K562 (cell line): ENCODE results near the gene TLE4. TPM values are rescaled to one million over a fixed set of nuclear protein-coding genes. Genes with fewer than 3 reads are reported as not detected.

Experiments used
- ATAC-seq: fragments of 200-7000 bp; cut with Tn5 transposase; 3 replicates; pipeline ENCODE4 v1.9.1; 2020; ENCODE audit warnings: moderate library complexity
- BruUV-seq: library from RNA; stranded (reverse); fragments of 400-500 nt; replicated peaks from 2 replicates; lab custom pipeline; 2021; lab: Mats Ljungman, UMichigan
- CTCF ChIA-PET: fragments of 300-600 bp; formaldehyde crosslinking; extraction: SDS; loops from one replicate; lab custom pipeline; 2021; ENCODE audit warnings: low intra/inter-chr PET ratio; lab: Yijun Ruan, JAX
- POLR2A ChIA-PET: fragments of 300-600, 350-650 bp; sonication (Branson Sonifier 250); formaldehyde crosslinking; extraction: SDS; loops from one replicate; lab custom pipeline; 2021; ENCODE audit warnings: antibody characterized with exemption, inconsistent platforms; lab: Yijun Ruan, JAX
- DNase-seq, 4 experiments: peaks; one replicate each; pipeline versions ENCODE4 v3.0.0 to v3.0.0-alpha.2; 2011 to 2018; ENCODE audit warnings: low spot score in 3 of 4, mixed read lengths in 3 of 4; ENCODE audit errors: extremely low read depth in 1 of 4
- FAIRE-seq: peaks from 2 replicates; lab custom pipeline; 2011; peaks lifted over from hg19 to GRCh38; lab: Jason Lieb, UNC
- H2AFZ ChIP-seq: 2 replicates; pipeline ENCODE4 v1.6.0; 2011; ENCODE audit warnings: low read depth, low read length, control low read depth, inconsistent platforms
- H3K27ac ChIP-seq: fragments of 200-600 bp; 3 replicates; pipeline ENCODE4 v1.8.0; 2011; ENCODE audit warnings: low read depth, mild to moderate bottlenecking, control low read depth, inconsistent platforms, low read length, moderate library complexity, mixed read lengths; ENCODE audit errors: extremely low read depth
- H3K27me3 ChIP-seq, 2 experiments: fragments of 300-600 bp in 1 of 2; 2 replicates in 1 of 2; 3 replicates in 1 of 2; pipeline versions ENCODE4 v1.6.0 to v1.8.0; 2011; ENCODE audit warnings: inconsistent platforms in 2 of 2, low read length in 2 of 2, mild to moderate bottlenecking in 1 of 2, mixed read lengths in 1 of 2, moderate library complexity in 1 of 2; ENCODE audit not compliant: control insufficient read depth in 2 of 2, insufficient read depth in 2 of 2
- H3K36me3 ChIP-seq: fragments of 300-600 bp; 3 replicates; pipeline ENCODE4 v1.8.0; 2011; ENCODE audit warnings: mild to moderate bottlenecking, low read length, inconsistent platforms; ENCODE audit not compliant: control insufficient read depth, insufficient read depth
- H3K4me1 ChIP-seq, 2 experiments: fragments of 200-600 bp in 1 of 2; replicated peaks in 1 of 2; 2 replicates in 1 of 2; 3 replicates in 1 of 2; pipeline versions ENCODE4 v1.5.1 to v1.8.0; 2011; ENCODE audit warnings: inconsistent platforms in 2 of 2, low read length in 2 of 2, mild to moderate bottlenecking in 1 of 2, mixed read lengths in 1 of 2, moderate library complexity in 1 of 2; ENCODE audit not compliant: control insufficient read depth in 2 of 2, insufficient read depth in 2 of 2
- H3K4me2 ChIP-seq: 2 replicates; pipeline ENCODE4 v1.6.1; 2011; ENCODE audit warnings: low read length, control low read depth, inconsistent platforms, mixed read lengths; ENCODE audit not compliant: insufficient read depth
- H3K4me3 ChIP-seq: fragments of 200-600 bp; sonication (generic), shearing (Covaris generic); 2 replicates; pipeline ENCODE4 v1.5.1; 2016; ENCODE audit warnings: control low read depth, inconsistent platforms
- H3K79me2 ChIP-seq: fragments of 200-600 bp; 3 replicates; pipeline ENCODE4 v1.8.0; 2011; ENCODE audit warnings: low read length, inconsistent platforms; ENCODE audit not compliant: control insufficient read depth, insufficient read depth
- H3K9ac ChIP-seq, 2 experiments: 2 replicates each; pipeline versions ENCODE4 v1.6.0 to v1.6.1; 2011; ENCODE audit warnings: low read depth in 2 of 2, low read length in 2 of 2, control low read depth in 1 of 2, inconsistent platforms in 1 of 2, mild to moderate bottlenecking in 1 of 2, mixed read lengths in 1 of 2; ENCODE audit not compliant: insufficient read depth in 1 of 2
- H3K9me1 ChIP-seq: one replicate; pipeline ENCODE4 v1.6.0; 2011; ENCODE audit warnings: inconsistent platforms, mild to moderate bottlenecking, low read length, moderate library complexity; ENCODE audit not compliant: control insufficient read depth, insufficient read depth
- H3K9me3 ChIP-seq: replicated peaks from 2 replicates; pipeline ENCODE4 v1.5.1; 2011; ENCODE audit warnings: low read depth, low read length, inconsistent platforms; ENCODE audit not compliant: control insufficient read depth, insufficient read depth
- H4K20me1 ChIP-seq: replicated peaks from 2 replicates; pipeline ENCODE4 v1.6.1; 2011; ENCODE audit warnings: low read length, inconsistent platforms, mixed read lengths; ENCODE audit not compliant: control insufficient read depth, insufficient read depth
- BRCA1 ChIP-seq, 2 experiments: fragments of 450-650 bp in 1 of 2; sonication (generic) in 1 of 2; formaldehyde crosslinking in 1 of 2; IDR thresholded peaks; 2 replicates each; pipeline versions ENCODE4 v1.5.0 to v1.6.1; 2017 to 2020; ENCODE audit warnings: mild to moderate bottlenecking in 1 of 2, missing genetic modification reagents in 1 of 2
- CAMTA2 ChIP-seq: fragments of 250-450 bp; sonication (Bioruptor Pico); conservative IDR thresholded peaks from 2 replicates; pipeline ENCODE4 v1.5.1; 2022
- CBFA2T3 ChIP-seq: fragments of 450-650 bp; IDR thresholded peaks from 2 replicates; pipeline ENCODE4 v1.6.1; 2017
- CHD1 ChIP-seq: fragments of 200-600 bp; sonication (generic); IDR thresholded peaks from one replicate; pipeline ENCODE4 v1.6.1; 2012; ENCODE audit warnings: mild to moderate bottlenecking, moderate library complexity, low read length, inconsistent platforms
- E2F3 ChIP-seq: fragments of 250-450 bp; sonication (Bioruptor Pico); IDR thresholded peaks from 2 replicates; pipeline ENCODE4 v1.4.0; 2020; ENCODE audit warnings: mild to moderate bottlenecking
- ESRRB ChIP-seq: fragments of 250-450 bp; sonication (Bioruptor Pico); IDR thresholded peaks from 2 replicates; pipeline ENCODE4 v1.5.0; 2020; ENCODE audit warnings: mild to moderate bottlenecking, moderate library complexity, borderline replicate concordance
- GATAD2A ChIP-seq: fragments of 450-650 bp; IDR thresholded peaks from 2 replicates; pipeline ENCODE4 v1.6.1; 2017
- NBN ChIP-seq: fragments of 450-650 bp; IDR thresholded peaks from 2 replicates; pipeline ENCODE4 v1.6.1; 2016; ENCODE audit warnings: low read depth, mild to moderate bottlenecking
- NEUROD1 ChIP-seq: fragments of 150-350 bp; IDR thresholded peaks from 2 replicates; pipeline ENCODE4 v1.6.1; 2014; ENCODE audit warnings: borderline replicate concordance, low read length, low read depth; ENCODE audit not compliant: partially characterized antibody
- NR2C1 ChIP-seq, 2 experiments: fragments of 450-650 bp; IDR thresholded peaks; 2 replicates each; pipeline ENCODE4 v1.6.1; 2017; ENCODE audit warnings: mild to moderate bottlenecking in 2 of 2, antibody characterized with exemption in 1 of 2, inconsistent platforms in 1 of 2, missing compliant biosample characterization in 1 of 2, missing genetic modification characterization in 1 of 2
- PHB ChIP-seq: fragments of 250-450 bp; sonication (Bioruptor Pico); IDR thresholded peaks from 2 replicates; pipeline ENCODE4 v1.5.0; 2021
- POLR3A ChIP-seq: IDR thresholded peaks from 2 replicates; pipeline ENCODE4 v1.6.1; 2011; ENCODE audit warnings: borderline replicate concordance, mild to moderate bottlenecking, moderate library complexity; ENCODE audit not compliant: insufficient read length, insufficient read depth; ENCODE audit errors: extremely low read depth
- POU5F1 ChIP-seq: fragments of 150-350 bp; IDR thresholded peaks from 2 replicates; pipeline ENCODE4 v1.6.1; 2014; ENCODE audit warnings: borderline replicate concordance, low read length, low read depth, mild to moderate bottlenecking; ENCODE audit not compliant: partially characterized antibody
- ZNF124 ChIP-seq: sonication (generic); formaldehyde crosslinking; IDR thresholded peaks from 2 replicates; pipeline ENCODE4 v1.8.1; 2022; ENCODE audit warnings: missing genetic modification reagents
- ZNF217 ChIP-seq: sonication (generic); formaldehyde crosslinking; IDR thresholded peaks from 2 replicates; pipeline ENCODE4 v1.8.0; 2022; ENCODE audit warnings: mild to moderate bottlenecking, missing genetic modification reagents
- ZNF239 ChIP-seq: fragments of 250-450 bp; sonication (Bioruptor Pico); IDR thresholded peaks from 2 replicates; pipeline ENCODE4 v1.4.0; 2020; ENCODE audit warnings: mild to moderate bottlenecking
- ZNF717 ChIP-seq: fragments of 250-450 bp; sonication (Bioruptor Pico); IDR thresholded peaks from 2 replicates; pipeline ENCODE4 v1.5.0; 2021
- WGBS: fragments of 100-300 bp; shearing (Covaris generic); methylation state at CpG from one replicate; pipeline ENCODE4 v1.1.6; 2016; ENCODE audit warnings: low coverage, mixed read lengths; ENCODE audit not compliant: insufficient coverage; ENCODE audit errors: missing lambda C conversion rate; 5-methylcytosine and 5-hydroxymethylcytosine counted together
- in situ Hi-C: fragments of 300-500 bp; cut with MboI; formaldehyde crosslinking; loops from 4 replicates; pipeline ENCODE4 v1.15.0; 2018; ENCODE audit warnings: inconsistent platforms, mixed read lengths
- intact Hi-C: fragments of 100-400 bp; cut with micrococcal nuclease; formaldehyde crosslinking; loops from 2 replicates; pipeline ENCODE4 v1.14.2; 2022
- polyA plus RNA-seq, 8 experiments: library from polyadenylated mRNA; depleted of rRNA in 4 of 8; stranded (reverse) in 5 of 8; unstranded in 3 of 8; fragments of >200 nt; fragmentation: Nextera tagmentation in 2 of 8; fragmentation: Illumina TruSeq in 1 of 8; extraction: Ambion mirVana in 2 of 8; extraction: Trizol in 1 of 8; gene quantifications; 2 replicates each; pipeline versions ENCODE4 v1.2.1 to v1.2.3, GENCODE V29; 2011 to 2014; ENCODE audit warnings: inconsistent platforms in 1 of 8, missing spikeins in 1 of 8
- total RNA-seq, 7 experiments: library from RNA; depleted of rRNA in 6 of 7; stranded (reverse); fragments of >200 nt in 6 of 7; fragmentation: Illumina TruSeq in 2 of 7; extraction: Trizol in 2 of 7; gene quantifications; 2 replicates each; pipeline versions ENCODE4 v1.2.1 to v1.2.3, GENCODE V29; 2011 to 2021; ENCODE audit warnings: low replicate concordance in 1 of 7

Gene TLE4
- total and polyA plus RNA-seq, 9 of the 15 experiments (the other 6 are each of a cell fraction or from before 2014, with no cell fraction given), result 1.1 to 8.8 (median 5.7) TPM

GRCh38 chr9:79574781-79575180 is 3.0 kb downstream of the TLE4 start:
- Histone ChIP-seq H3K4me1 (peaks cover 0 to 27% of the 10 kb centered on the region in 2 experiments; a peak in 2 of 5 replicates), H3K4me3 (no peak overlapping the region), H3K4me2 (no peak overlapping the region)
- intact Hi-C loops, result loop anchor here (5.0 kb wide), 2 partner anchors 48 to 98 kb away; no protein-coding TSS in a partner anchor
- no peak for DNase-seq
- TF ChIP-seq NBN (no peak), ESRRB (CRISPR knock-in tag) (no peak), BRCA1 (IDR thresholded peaks at IDR 0.05) (no peak), BRCA1 (CRISPR knock-in tag; IDR thresholded peaks at IDR 0.05) (no peak), PHB (CRISPR knock-in tag) (no peak), NR2C1 (IDR thresholded peaks at IDR 0.05) (no peak), NR2C1 (tag; IDR thresholded peaks at IDR 0.05) (no peak), CHD1 (no peak), POLR3A (no peak), CBFA2T3 (no peak), ZNF217 (CRISPR knock-in tag) (no peak), GATAD2A (no peak), CAMTA2 (CRISPR knock-in tag) (no peak), ZNF124 (no peak), ZNF717 (CRISPR knock-in tag) (no peak), NEUROD1 (no peak), E2F3 (CRISPR knock-in tag) (no peak), POU5F1 (no peak), ZNF239 (no peak)
- TF ChIP-seq, all 486 proteins: peak for 0
- CTCF ChIA-PET, result no interaction called here
- Histone ChIP-seq H3K79me2 (no peaks in the 10 kb centered on the region; the same call in 2 of the 3 replicates), H4K20me1 (no peaks in the 10 kb centered on the region), H3K36me3 (no peaks in the 10 kb centered on the region), H2AFZ (no peak overlapping the region), H3K27ac (no peak overlapping the region), H3K9me3 (no peaks in the 10 kb centered on the region), H3K9ac (no peak overlapping the region), H3K27me3 (no peaks in the 10 kb centered on the region), H3K9me1 (no peaks in the 10 kb centered on the region)
- in situ Hi-C loops, result no loop called here
- ATAC-seq (no peak), FAIRE-seq (no peak)
- POLR2A ChIA-PET, result interaction anchor here (1.2 kb wide), 1 partner anchor 9 kb away, joined by 5 read pairs; no protein-coding TSS in a partner anchor
- no TSS peak for BruUV-seq
- 26% methylated on average over 2 of the region's 3 CpGs for WGBS
